ENCODE results near the gene BTD. TPM values are rescaled to one million over a fixed set of nuclear protein-coding genes. Genes with fewer than 3 reads are reported as not detected.
"Not testable (repeated sequence)": the region's sequence is repeated elsewhere in the genome, so short reads cannot be mapped to it uniquely, and the experiment has no call there.

Gene BTD
- total RNA-seq, 2 donors from 2014 or later = 9.9 to 15.2 TPM

DNA sequence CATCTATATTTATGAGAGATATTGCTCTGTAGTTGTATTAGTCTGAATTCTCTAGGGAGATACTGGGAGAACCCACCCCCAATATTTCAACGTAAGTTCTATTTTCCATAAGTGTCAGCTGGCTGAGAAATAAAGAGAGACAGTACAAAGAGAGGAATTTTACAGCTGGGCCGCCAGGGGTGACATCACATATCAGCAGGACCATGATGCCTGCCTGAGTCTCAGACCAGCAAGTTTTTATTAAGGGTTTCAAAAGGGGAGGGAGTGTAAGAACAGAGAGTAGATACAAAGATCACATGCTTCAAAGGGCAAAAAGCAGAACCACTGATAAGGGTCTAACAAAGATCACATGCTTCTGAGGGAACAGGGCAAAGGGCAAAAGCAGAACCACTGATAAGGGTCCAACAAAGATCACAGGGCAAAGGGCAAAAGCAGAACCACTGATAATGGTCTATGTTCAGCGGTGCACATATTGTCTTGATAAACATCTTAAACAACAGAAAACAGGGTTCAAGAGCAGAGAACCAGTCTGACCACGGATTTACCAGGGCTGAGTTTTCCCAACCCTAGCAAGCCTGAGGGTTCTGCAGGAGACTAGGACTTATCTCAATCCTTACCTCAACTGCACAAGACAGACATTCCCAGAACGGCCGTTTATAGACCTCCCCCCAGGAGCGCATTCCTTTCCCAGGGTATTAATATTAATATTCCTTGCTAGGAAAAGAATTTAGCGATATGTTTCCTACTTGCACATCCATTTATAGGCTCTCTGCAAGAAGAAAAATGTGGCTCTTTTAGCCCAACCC, 18.3 kb downstream of the BTD start:
- not testable (repeated sequence) for H3K36me3 Mint-ChIP-seq (ENCODE audit: low read depth); H3K9me3 Mint-ChIP-seq; H3K27ac Mint-ChIP-seq; ATAC-seq (replicated peaks); H3K27me3 Mint-ChIP-seq; H3K4me3 Mint-ChIP-seq
- H3K4me1 Mint-ChIP-seq = peaks cover 24% of the 10 kb centered on the region

DNA sequence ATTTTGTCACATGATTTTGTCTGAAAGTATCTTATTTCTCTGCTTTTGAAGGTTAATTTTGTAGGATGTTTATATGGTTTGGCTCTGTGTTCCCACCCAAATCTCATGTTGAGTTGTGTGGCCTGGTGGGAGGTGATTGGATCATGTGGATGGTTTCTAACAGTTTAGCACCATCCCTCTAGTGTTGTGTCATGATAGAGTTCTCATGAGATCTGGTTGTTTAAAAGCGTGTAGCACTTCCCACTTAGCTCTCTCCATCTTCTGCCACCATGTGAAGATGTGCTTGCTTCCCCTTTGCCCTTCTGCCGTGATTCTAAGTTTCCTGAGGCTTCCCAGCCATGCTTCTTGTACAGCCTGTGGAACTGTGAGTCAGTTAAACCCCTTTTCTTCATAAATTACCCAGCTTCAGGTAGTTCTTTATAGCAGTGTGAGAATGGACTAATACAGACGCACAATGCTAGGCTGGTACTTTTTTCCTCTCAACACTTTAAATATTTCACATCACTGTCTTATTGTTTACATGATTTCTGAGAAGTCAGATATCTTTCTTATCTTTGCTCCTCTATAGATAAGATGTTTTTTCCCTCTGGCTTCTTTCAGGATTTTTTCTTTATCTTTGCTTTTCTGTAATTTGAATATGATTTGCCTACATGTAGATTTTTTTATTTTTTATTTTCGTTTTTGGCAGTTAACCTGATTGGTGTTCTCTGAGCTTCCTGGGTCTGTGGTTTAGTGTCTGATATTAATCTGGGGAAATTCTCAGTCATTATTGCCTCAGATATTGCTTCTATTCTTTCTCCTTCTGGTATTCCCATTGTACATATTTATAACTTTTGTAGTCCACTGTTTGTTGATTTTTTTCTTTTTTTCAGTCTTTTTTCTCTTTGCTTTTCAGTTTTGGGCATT, 22.2 kb downstream of the BTD start:
- Mint-ChIP-seq H3K27me3 (no peaks in the 10 kb centered on the region), H3K4me1 (peaks cover 31% of the 10 kb centered on the region), H3K4me3 (peak overlapping the region; percentile 88), H3K36me3 (ENCODE audit: low read depth) (peaks cover 9% of the 10 kb centered on the region), H3K27ac (peak overlapping the region; percentile 78), H3K9me3 (peaks cover 6% of the 10 kb centered on the region)
- ATAC-seq (replicated peaks) = peak; percentile 73

DNA sequence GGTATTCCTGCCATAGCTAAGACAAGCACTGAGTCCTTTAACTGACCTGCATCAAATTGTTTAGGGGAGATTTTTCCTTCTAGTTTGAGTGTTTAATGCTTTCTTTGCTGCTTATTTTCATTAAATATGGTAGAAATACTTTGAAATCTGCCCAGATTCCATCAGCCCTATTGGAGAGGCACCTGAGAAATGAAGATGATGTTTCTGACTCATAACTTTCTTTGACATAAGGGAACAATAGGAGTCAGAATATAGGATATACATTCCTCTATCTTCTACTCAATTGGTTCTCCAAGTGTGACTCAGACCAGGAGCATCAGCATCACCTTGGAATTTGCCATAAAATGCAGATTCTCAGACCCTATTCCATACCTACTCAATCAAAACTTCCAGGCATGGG, 27.4 kb downstream of the BTD start:
- peaks cover 34% of the 10 kb centered on the region for H3K4me1 Mint-ChIP-seq

DNA sequence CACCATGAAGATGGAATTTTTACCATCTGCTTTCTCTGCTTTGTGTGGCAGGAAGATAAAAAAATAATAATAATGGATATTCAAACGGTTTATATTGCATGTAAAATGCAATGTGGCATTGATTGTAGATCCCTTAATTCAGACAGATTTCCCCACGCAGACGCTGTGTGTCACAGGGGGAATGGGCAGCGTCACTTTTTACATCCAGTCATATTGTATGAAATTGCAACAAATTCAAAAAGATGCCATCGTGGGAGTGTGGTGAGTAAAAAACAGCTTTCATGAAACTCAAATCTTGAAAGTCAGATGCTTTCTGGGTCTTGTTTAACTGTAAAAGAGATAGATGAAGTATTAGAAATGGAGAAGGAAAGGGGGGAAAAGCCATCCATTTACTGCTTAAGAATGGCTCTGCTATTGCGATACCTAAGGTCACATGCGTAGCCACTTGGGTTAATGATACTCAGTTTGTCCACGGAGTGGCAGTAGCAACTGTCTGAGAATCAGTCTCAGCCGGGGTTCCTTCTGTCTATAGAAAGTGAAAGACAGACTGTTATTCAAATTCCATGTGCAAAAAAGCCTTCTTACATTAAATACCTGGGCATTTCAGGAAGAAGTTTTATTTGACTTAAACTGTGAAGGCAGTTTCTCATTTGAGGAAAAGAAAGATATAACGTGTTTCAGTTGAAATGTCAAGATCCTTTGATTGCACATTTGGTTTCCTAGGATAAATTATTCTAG, 28.5 kb downstream of the BTD start:
- peaks cover 27% of the 10 kb centered on the region for H3K4me1 Mint-ChIP-seq
- H3K27ac Mint-ChIP-seq = peak overlapping the region; percentile 26
- H3K36me3 Mint-ChIP-seq (ENCODE audit: low read depth) = no peaks in the 10 kb centered on the region
- peak; percentile 97 for ATAC-seq (replicated peaks)
- no peaks in the 10 kb centered on the region for H3K9me3 Mint-ChIP-seq
- no peaks in the 10 kb centered on the region for H3K27me3 Mint-ChIP-seq
- peak overlapping the region; percentile 62 for H3K4me3 Mint-ChIP-seq

More for the DNA sequence above, 27.4 kb downstream of the BTD start:
- Mint-ChIP-seq H3K4me3 (peak overlapping the region; percentile 62), H3K27ac (no peak overlapping the region), H3K36me3 (ENCODE audit: low read depth) (peaks cover 4% of the 10 kb centered on the region), H3K9me3 (no peaks in the 10 kb centered on the region), H3K27me3 (no peaks in the 10 kb centered on the region)
- ATAC-seq (replicated peaks) = no peak

DNA sequence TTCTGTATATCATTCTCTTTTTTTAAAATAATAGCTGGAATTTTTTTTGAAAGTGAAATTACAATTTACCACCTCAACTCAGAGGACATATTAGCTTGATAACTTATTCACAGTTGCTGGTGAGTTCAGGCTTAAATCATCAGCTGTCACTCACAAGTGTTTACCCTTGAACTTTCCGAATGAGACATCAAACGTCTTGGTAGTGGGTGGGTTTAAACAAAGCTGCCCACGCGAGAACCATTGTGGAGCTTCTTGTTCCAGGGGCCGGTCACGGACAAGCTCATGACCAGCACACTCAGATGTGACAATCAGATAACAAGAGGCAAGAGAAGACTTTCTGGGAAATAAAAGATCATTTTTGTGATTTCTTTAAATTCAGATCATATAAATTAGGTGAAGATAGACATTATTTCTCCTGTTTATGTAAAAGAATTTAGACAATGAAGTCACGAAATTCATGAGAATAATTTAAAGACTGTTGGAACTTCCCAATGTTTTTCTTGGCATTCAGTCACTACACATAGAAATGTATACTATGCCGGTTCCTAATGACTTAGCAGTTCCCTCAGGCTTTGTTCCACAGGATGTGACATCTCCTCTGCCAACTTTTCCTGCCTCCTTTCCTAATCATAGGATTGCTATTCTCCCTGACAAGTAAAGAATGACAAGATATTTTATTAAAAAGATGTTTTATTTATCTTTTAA, 29.3 kb downstream of the BTD start:
- Mint-ChIP-seq H3K27me3 (no peaks in the 10 kb centered on the region), H3K4me1 (peaks cover 28% of the 10 kb centered on the region), H3K27ac (peak overlapping the region; percentile 26), H3K9me3 (no peaks in the 10 kb centered on the region), H3K4me3 (peak overlapping the region; percentile 62), H3K36me3 (ENCODE audit: low read depth) (no peaks in the 10 kb centered on the region)
- peak; percentile 59 for ATAC-seq (replicated peaks)

DNA sequence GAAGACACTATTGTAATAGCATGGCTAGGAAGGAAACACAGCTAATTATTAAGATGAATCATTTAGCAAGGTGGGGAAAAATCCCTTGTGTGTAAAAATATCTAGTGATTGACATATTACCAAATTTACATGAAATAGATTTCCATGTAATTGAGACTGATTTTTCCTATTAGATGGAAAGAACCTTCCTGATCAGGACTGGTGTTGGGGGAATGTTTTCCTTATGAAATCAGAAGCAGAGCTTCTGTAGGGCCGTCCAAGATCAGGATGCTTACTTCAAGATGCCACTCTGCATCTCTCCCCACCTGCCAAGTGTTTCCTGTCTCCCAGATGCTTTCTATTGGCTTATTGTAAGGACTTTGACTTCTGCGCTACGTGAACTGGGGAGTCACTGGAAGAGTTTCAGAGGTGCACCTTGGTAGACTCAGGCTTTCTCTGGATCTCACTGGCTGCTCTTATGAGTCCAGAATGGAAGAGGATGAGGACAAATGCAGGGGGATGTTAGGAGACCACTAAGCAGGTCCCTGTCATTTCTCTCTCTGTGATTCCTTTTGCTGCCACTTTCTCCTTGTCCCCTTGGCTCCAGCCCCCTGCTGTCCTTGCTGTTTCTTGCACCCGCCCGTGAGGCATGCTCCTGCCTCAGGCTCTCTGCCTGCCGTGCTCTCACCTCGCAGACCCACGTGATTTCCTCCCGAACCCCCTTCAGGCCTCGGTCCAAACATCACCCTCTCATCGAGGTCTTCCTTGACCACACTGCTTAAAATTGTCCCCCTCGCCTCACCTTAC, 30.1 kb downstream of the BTD start:
- Mint-ChIP-seq H3K4me3 (peak overlapping the region; percentile 4), H3K9me3 (no peaks in the 10 kb centered on the region), H3K27ac (peak overlapping the region; percentile 61), H3K27me3 (no peaks in the 10 kb centered on the region), H3K36me3 (ENCODE audit: low read depth) (no peaks in the 10 kb centered on the region), H3K4me1 (peaks cover 28% of the 10 kb centered on the region)
- no peak for ATAC-seq (replicated peaks)

DNA sequence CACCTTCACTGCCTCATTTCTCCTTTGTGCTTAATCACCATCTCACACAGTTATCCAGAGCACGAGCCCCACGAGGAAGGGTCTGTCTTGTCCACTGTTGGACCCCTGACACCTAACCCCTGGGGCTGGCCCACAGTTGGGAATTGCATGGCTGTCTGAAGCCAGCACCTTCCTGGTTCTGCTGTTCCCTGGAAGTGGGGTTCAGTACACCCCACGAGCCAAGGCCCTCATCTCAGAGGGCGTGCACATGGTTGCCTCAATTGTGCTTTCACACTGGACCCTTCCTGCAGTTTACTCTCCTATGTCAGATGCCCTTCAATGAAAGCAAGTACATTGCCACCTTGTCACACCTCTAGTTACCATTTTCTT, 30.7 kb downstream of the BTD start:
- ATAC-seq (replicated peaks) = no peak
- Mint-ChIP-seq H3K4me1 (peaks cover 31% of the 10 kb centered on the region), H3K27ac (peak overlapping the region; percentile 61), H3K27me3 (no peaks in the 10 kb centered on the region), H3K4me3 (peak overlapping the region; percentile 4), H3K36me3 (ENCODE audit: low read depth) (no peaks in the 10 kb centered on the region), H3K9me3 (no peaks in the 10 kb centered on the region)

DNA sequence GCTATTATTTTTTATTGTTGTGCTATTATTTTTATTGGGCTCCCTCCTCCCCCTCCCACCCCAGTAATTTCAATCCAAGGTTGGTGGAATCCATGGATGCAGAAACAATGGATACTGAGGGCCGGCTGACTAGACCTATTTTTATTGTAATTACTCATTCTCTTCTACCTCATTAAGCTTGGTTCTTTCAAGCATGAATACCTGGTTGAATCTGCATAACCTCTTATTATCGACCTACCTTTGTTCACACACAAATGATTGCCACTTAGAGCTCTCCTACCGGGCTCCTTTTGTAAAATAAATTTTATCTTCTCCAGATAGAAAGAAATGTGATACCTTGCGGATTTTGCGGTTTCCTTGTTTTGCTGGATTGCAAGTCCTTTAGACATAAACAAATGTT, 31.6 kb downstream of the BTD start:
- no peaks in the 10 kb centered on the region for H3K9me3 Mint-ChIP-seq
- H3K27me3 Mint-ChIP-seq = no peaks in the 10 kb centered on the region
- ATAC-seq (replicated peaks) = no peak
- no peaks in the 10 kb centered on the region for H3K36me3 Mint-ChIP-seq (ENCODE audit: low read depth)
- H3K4me3 Mint-ChIP-seq = no peak overlapping the region
- H3K4me1 Mint-ChIP-seq = peaks cover 38% of the 10 kb centered on the region
- H3K27ac Mint-ChIP-seq = peak overlapping the region; percentile 29

DNA sequence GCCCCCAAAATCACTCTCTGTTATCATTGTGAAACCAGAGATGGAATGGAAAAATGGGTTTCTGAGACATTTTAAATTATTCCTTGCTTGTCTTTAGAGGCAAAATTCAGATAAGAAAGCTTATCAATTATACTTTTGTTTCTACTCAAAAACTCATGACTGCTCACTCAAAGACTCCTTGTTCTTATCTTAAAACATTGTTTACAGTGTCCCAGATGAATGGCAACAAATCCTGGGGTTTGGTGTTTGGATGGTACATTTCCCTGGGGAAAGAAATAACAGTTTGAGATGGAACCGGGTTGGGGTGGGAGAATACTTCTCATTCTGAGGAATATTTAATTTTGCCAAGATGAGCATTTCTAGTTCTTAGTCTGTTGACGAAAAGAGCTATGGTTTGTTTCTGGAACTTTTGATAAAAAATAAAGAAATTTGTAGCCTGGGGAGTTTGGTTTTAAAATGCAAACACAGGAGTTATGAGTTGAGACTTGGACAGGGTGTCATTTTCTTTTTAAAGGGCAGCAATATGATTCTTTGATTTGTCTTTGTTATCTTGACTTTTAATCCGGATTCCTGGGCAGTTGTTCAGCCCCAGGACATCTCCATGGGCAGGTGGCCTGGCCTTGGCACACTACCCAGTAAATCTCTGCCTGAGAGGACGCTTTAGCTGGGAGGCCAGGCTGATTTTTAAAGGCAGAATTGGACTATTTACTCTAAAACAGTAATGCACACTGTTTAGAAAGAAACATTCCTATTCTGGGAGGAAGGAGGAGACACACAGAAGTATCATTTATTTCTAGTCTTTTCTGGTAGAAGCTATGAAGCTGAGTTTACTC, 32.4 kb downstream of the BTD start:
- H3K27me3 Mint-ChIP-seq = no peaks in the 10 kb centered on the region
- no peak for ATAC-seq (replicated peaks)
- no peak overlapping the region for H3K4me3 Mint-ChIP-seq
- no peaks in the 10 kb centered on the region for H3K9me3 Mint-ChIP-seq
- H3K4me1 Mint-ChIP-seq = peaks cover 37% of the 10 kb centered on the region
- H3K36me3 Mint-ChIP-seq (ENCODE audit: low read depth) = no peaks in the 10 kb centered on the region
- peak overlapping the region; percentile 52 for H3K27ac Mint-ChIP-seq

DNA sequence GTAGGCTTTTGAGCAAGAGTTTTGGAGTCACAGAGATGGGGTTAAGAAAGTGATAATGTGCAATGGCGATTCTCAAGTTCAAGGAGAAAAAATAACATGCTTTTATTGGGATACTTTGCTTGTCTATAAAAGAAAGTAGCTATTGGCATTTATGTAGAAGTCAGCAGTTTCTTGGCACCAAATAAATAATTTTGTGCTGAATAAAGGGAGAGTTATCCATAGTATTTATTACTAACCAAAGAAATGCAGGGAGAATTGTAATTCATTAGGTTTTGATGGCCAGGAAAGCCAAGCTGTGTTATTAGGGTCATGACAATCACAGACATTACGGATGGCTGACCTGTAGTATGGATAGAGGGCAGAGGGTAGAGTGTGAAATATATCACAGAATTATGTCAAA, 33.1 kb downstream of the BTD start:
- no peaks in the 10 kb centered on the region for H3K27me3 Mint-ChIP-seq
- peaks cover 37% of the 10 kb centered on the region for H3K4me1 Mint-ChIP-seq
- H3K36me3 Mint-ChIP-seq (ENCODE audit: low read depth) = no peaks in the 10 kb centered on the region
- H3K9me3 Mint-ChIP-seq = no peaks in the 10 kb centered on the region
- H3K27ac Mint-ChIP-seq = peak overlapping the region; percentile 52
- no peak overlapping the region for H3K4me3 Mint-ChIP-seq
- no peak for ATAC-seq (replicated peaks)

DNA sequence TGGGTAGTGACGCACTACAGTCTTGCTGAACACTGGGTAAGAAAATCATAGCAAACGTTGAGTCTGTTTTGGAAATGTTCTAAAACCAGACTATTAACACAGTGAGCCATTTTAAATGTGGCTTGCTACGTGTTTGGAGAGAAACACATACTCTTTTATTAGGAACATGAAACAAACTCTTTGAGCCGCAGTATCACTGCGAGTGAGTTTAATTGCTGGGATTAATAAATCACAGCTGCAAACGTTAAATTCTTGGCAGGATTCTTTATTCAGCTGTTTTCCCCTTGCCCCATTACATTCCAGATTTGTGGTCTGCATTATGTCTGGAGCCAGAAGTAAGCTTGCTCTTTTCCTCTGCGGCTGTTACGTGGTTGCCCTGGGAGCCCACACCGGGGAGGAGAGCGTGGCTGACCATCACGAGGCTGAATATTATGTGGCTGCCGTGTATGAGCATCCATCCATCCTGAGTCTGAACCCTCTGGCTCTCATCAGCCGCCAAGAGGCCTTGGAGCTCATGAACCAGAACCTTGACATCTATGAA, 33.6 kb downstream of the BTD start:
- H3K4me1 Mint-ChIP-seq = peaks cover 32% of the 10 kb centered on the region
- H3K36me3 Mint-ChIP-seq (ENCODE audit: low read depth) = no peaks in the 10 kb centered on the region
- ATAC-seq (replicated peaks) = no peak
- H3K27me3 Mint-ChIP-seq = no peaks in the 10 kb centered on the region
- H3K9me3 Mint-ChIP-seq = no peaks in the 10 kb centered on the region
- H3K27ac Mint-ChIP-seq = no peak overlapping the region
- peak overlapping the region; percentile 79 for H3K4me3 Mint-ChIP-seq

DNA sequence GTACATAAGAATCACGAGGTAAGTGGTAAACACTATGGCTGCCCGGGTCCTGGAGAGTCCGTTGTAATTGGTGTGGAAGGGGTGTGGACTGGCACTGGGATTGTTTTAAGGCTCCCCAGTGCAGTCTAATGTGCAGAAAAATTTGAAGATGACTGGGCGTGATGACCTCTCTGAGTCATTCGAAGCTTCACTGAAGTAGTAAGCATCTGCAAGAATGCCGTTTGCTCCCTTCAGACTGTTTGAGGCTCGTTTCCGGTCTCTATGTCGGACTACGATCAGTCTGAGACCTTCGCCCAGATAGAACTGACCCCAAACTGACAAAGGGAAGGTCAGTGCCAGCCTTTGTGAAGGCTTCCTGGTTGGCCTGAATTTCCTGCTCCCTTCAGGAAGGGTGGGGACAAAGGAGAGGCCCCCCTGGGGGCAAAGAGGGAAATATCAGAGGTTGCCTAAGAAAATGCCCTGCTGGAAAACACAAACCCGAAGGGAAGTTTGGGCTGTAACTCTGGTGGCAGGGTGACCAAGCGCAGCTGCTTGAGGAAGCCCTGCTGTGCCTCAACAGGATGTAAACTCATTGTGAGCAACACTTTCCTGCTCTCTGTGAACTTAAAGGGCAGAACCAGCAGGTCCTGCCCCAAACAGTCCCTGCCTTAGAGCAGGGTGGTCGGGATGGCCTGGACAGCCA, 34.6 kb downstream of the BTD start:
- peak overlapping the region; percentile 79 for H3K4me3 Mint-ChIP-seq
- no peaks in the 10 kb centered on the region for H3K9me3 Mint-ChIP-seq
- H3K4me1 Mint-ChIP-seq = peaks cover 31% of the 10 kb centered on the region
- H3K27me3 Mint-ChIP-seq = no peaks in the 10 kb centered on the region
- ATAC-seq (replicated peaks) = peak; percentile 86
- H3K27ac Mint-ChIP-seq = peak overlapping the region; percentile 97
- no peaks in the 10 kb centered on the region for H3K36me3 Mint-ChIP-seq (ENCODE audit: low read depth)

Measured in activated T-helper 17 cell treated with anti-CD3 and anti-CD28 coated beads, Interleukin-2, amount 50 U/mL, for 72 hours (primary cell).